Neural cell (in vitro differentiated cells): ENCODE results near the gene KBTBD8. TPM values are rescaled to one million over a fixed set of nuclear protein-coding genes. Genes with fewer than 3 reads are reported as not detected.
A peak's percentile ranks its signal among the peaks of the same experiment; 100 is the strongest.

Experiments
- H2AFZ ChIP-seq: fragments of 200-600, 300-800 bp; sonication (generic), shearing (Covaris generic); 2 replicates; pipeline ENCODE4 v1.6.0; 2014; ENCODE audit warnings: low read depth, mild to moderate bottlenecking, antibody characterized with exemption, low read length, moderate library complexity
- H3F3A ChIP-seq: fragments of 200-600 bp; shearing (Covaris generic); 2 replicates; pipeline ENCODE4 v1.6.1; 2016; ENCODE audit warnings: mild to moderate bottlenecking, moderate library complexity, mixed read lengths, antibody characterized with exemption, low read length; ENCODE audit not compliant: insufficient read depth, poor library complexity, severe bottlenecking
- H3K27ac ChIP-seq: fragments of 200-600, 300-800 bp; sonication (generic), shearing (Covaris generic); 2 replicates; pipeline ENCODE4 v1.5.1; 2014; ENCODE audit warnings: mild to moderate bottlenecking, low read length, moderate library complexity
- H3K27me3 ChIP-seq: fragments of 300-800, 200-600 bp; sonication (generic), shearing (Covaris generic); 2 replicates; pipeline ENCODE4 v1.6.0; 2014; ENCODE audit warnings: mild to moderate bottlenecking, low read depth, low read length, moderate library complexity; ENCODE audit not compliant: insufficient read depth
- H3K36me3 ChIP-seq: fragments of 300-800, 200-600 bp; sonication (generic), shearing (Covaris generic); 2 replicates; pipeline ENCODE4 v1.5.1; 2014; ENCODE audit warnings: mild to moderate bottlenecking, antibody characterized with exemption, low read length, moderate library complexity; ENCODE audit not compliant: insufficient read depth
- H3K4me2 ChIP-seq: fragments of 300-800, 200-600 bp; sonication (generic), shearing (Covaris generic); 2 replicates; pipeline ENCODE4 v1.6.0; 2014; ENCODE audit warnings: mild to moderate bottlenecking, low read length
- H3K4me3 ChIP-seq: fragments of 300-800, 200-600 bp; sonication (generic), shearing (Covaris generic); 2 replicates; pipeline ENCODE4 v1.5.1; 2014; ENCODE audit warnings: mild to moderate bottlenecking, low read length, moderate library complexity
- H3K79me2 ChIP-seq: fragments of 200-600 bp; shearing (Covaris generic); replicated peaks from 2 replicates; pipeline ENCODE4 v1.6.0; 2014; ENCODE audit warnings: mild to moderate bottlenecking, low read length, moderate library complexity; ENCODE audit not compliant: insufficient read depth
- H3K9ac ChIP-seq: fragments of 300-800, 200-600 bp; sonication (generic), shearing (Covaris generic); 2 replicates; pipeline ENCODE4 v1.6.1; 2016; ENCODE audit warnings: mild to moderate bottlenecking, low read length, mixed read lengths
- H3K9me2 ChIP-seq: fragments of 200-600 bp; shearing (Covaris generic); 2 replicates; pipeline ENCODE4 v1.6.1; 2016; ENCODE audit warnings: mild to moderate bottlenecking, low read length, mixed read lengths; ENCODE audit not compliant: insufficient read depth
- H3K9me3 ChIP-seq: fragments of 200-600, 300-800 bp; sonication (generic), shearing (Covaris generic); 2 replicates; pipeline ENCODE4 v1.6.1; 2016; ENCODE audit warnings: mild to moderate bottlenecking, mixed run types, low read length, moderate library complexity, mixed read lengths
- H4K20me1 ChIP-seq: fragments of 200-600 bp; shearing (Covaris generic); 2 replicates; pipeline ENCODE4 v1.6.1; 2016; ENCODE audit warnings: mild to moderate bottlenecking, mixed run types; ENCODE audit not compliant: insufficient read depth
- EP300 ChIP-seq: fragments of 450-650 bp; conservative IDR thresholded peaks from 2 replicates; pipeline ENCODE4 v1.6.1; 2014; ENCODE audit warnings: antibody characterized with exemption, mild to moderate bottlenecking, moderate library complexity; ENCODE audit not compliant: poor library complexity, severe bottlenecking
- EZH2 ChIP-seq: fragments of 200-600, 300-800 bp; shearing (Covaris generic), sonication (generic); IDR thresholded peaks from 2 replicates; pipeline ENCODE4 v1.6.1; 2014; ENCODE audit warnings: antibody characterized with exemption, low read length, borderline replicate concordance, mild to moderate bottlenecking; ENCODE audit not compliant: insufficient read depth, poor library complexity, severe bottlenecking
- MXI1 ChIP-seq: fragments of 450-650 bp; conservative IDR thresholded peaks from 2 replicates; pipeline ENCODE4 v1.6.1; 2014; ENCODE audit warnings: antibody characterized with exemption, mild to moderate bottlenecking; ENCODE audit not compliant: poor library complexity, severe bottlenecking
- POLR2AphosphoS5 ChIP-seq: IDR thresholded peaks from 2 replicates; pipeline ENCODE4 v1.6.1; 2012
- RAD21 ChIP-seq: fragments of 450-650 bp; conservative IDR thresholded peaks from 2 replicates; pipeline ENCODE4 v1.6.1; 2014; ENCODE audit warnings: antibody characterized with exemption, mild to moderate bottlenecking, moderate library complexity
- REST ChIP-seq: IDR thresholded peaks from 2 replicates; pipeline ENCODE4 v1.6.1; 2012; ENCODE audit warnings: borderline replicate concordance
- SMC3 ChIP-seq: fragments of 450-650 bp; conservative IDR thresholded peaks from 2 replicates; pipeline ENCODE4 v1.6.1; 2014; ENCODE audit warnings: antibody characterized with exemption, mild to moderate bottlenecking, moderate library complexity; ENCODE audit not compliant: poor library complexity
- TAF1 ChIP-seq: IDR thresholded peaks from 2 replicates; pipeline ENCODE4 v1.6.1; 2012; ENCODE audit warnings: low read depth
- polyA plus RNA-seq: library from polyadenylated mRNA; depleted of rRNA; stranded (reverse); fragments of >200 nt; gene quantifications from 2 replicates; pipeline ENCODE4 v1.2.3, GENCODE V29; 2014
- TF ChIP-seq, protein P1 (sequence below): fragments of 450-650 bp; IDR thresholded peaks from 2 replicates; pipeline ENCODE4 v1.5.1; 2014; ENCODE audit warnings: antibody characterized with exemption, mild to moderate bottlenecking, moderate library complexity; ENCODE audit not compliant: poor library complexity, severe bottlenecking

KBTBD8 gene
- polyA plus RNA-seq, 1 donor from 2014 or later = 4.7 TPM

GRCh38 chr3:67034371-67034770 is 36.3 kb downstream of the KBTBD8 start:
- no peaks in the 10 kb centered on the region for H3K9me3 ChIP-seq
- H3K36me3 ChIP-seq = no peaks in the 10 kb centered on the region
- no peaks in the 10 kb centered on the region for H3K27me3 ChIP-seq
- no peak overlapping the region for H3K9ac ChIP-seq
- no peaks in the 10 kb centered on the region for H3F3A ChIP-seq
- TF ChIP-seq POLR2AphosphoS5 = no peak
- TF ChIP-seq TAF1 = no peak
- no peak for TF ChIP-seq RAD21
- TF ChIP-seq SMC3 = no peak
- TF ChIP-seq REST = no peak
- TF ChIP-seq EP300 = no peak
- TF ChIP-seq, protein P1, sequence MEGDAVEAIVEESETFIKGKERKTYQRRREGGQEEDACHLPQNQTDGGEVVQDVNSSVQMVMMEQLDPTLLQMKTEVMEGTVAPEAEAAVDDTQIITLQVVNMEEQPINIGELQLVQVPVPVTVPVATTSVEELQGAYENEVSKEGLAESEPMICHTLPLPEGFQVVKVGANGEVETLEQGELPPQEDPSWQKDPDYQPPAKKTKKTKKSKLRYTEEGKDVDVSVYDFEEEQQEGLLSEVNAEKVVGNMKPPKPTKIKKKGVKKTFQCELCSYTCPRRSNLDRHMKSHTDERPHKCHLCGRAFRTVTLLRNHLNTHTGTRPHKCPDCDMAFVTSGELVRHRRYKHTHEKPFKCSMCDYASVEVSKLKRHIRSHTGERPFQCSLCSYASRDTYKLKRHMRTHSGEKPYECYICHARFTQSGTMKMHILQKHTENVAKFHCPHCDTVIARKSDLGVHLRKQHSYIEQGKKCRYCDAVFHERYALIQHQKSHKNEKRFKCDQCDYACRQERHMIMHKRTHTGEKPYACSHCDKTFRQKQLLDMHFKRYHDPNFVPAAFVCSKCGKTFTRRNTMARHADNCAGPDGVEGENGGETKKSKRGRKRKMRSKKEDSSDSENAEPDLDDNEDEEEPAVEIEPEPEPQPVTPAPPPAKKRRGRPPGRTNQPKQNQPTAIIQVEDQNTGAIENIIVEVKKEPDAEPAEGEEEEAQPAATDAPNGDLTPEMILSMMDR = no peak
- TF ChIP-seq MXI1 = no peak
- TF ChIP-seq EZH2 = no peak
- no peak overlapping the region for H3K4me2 ChIP-seq
- no peak overlapping the region for H3K27ac ChIP-seq
- no peak overlapping the region for H3K4me3 ChIP-seq
- H3K9me2 ChIP-seq = no peaks in the 10 kb centered on the region
- no peak overlapping the region for H2AFZ ChIP-seq
- H3K79me2 ChIP-seq = no peaks in the 10 kb centered on the region
- no peaks in the 10 kb centered on the region for H4K20me1 ChIP-seq

- no peak overlapping the region for H3K9ac ChIP-seq
- H3K79me2 ChIP-seq = no peaks in the 10 kb centered on the region
- H3K27ac ChIP-seq = no peak overlapping the region
- H3K4me3 ChIP-seq = no peak overlapping the region
- no peaks in the 10 kb centered on the region for H4K20me1 ChIP-seq
- no peaks in the 10 kb centered on the region for H3F3A ChIP-seq
- no peaks in the 10 kb centered on the region for H3K36me3 ChIP-seq
- TF ChIP-seq POLR2AphosphoS5 = no peak
- no peak for TF ChIP-seq TAF1
- TF ChIP-seq REST = no peak
- TF ChIP-seq, protein P1 = peak; percentile 27
- TF ChIP-seq EP300 = no peak
- TF ChIP-seq MXI1 = no peak
- no peak for TF ChIP-seq EZH2
- peak; percentile 23 for TF ChIP-seq SMC3
- TF ChIP-seq RAD21 = peak; percentile 39
- no peaks in the 10 kb centered on the region for H3K27me3 ChIP-seq
- H2AFZ ChIP-seq = no peak overlapping the region
- H3K9me2 ChIP-seq = no peaks in the 10 kb centered on the region
- H3K9me3 ChIP-seq = no peaks in the 10 kb centered on the region
- H3K4me2 ChIP-seq = no peak overlapping the region
These were observed 39.5 kb downstream of the KBTBD8 start for GRCh38 chr3:67037615-67038014.
